ENCODE data around the gene MAP3K2.

DNA sequence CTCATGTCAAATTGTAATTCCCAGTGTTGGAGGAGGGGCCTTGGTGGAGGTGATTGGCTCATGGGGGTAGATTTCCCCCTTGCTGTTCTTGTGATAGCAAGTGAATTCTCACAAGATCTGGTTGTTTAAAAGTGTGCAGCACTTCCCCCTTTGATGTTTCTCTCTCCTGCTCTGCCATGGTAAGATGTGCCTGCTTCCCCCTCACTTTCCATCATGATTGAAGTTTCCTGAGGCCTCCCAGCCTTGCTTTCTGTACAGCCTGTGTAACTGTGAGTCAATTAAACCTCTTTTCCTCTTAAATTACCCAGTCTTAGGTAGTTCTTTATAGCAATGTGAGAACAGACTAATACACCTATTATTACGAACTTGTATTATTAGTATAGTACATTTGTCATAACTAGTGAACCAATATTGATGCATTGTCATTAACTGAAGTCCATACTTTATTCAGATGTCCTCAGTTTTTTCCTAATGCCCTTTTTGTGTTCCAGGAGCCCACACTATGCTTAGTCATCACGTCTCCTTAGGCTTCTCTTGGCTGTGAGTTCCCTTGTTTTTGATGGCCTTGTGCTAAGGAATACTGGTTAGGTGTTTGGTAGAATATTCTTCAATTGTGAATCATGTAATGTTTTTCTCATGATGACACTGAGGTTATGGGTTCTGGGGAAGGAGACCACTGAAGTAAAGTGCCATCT is 4.5 kb upstream of the MAP3K2 start:
- TF ChIP-seq, protein P1, sequence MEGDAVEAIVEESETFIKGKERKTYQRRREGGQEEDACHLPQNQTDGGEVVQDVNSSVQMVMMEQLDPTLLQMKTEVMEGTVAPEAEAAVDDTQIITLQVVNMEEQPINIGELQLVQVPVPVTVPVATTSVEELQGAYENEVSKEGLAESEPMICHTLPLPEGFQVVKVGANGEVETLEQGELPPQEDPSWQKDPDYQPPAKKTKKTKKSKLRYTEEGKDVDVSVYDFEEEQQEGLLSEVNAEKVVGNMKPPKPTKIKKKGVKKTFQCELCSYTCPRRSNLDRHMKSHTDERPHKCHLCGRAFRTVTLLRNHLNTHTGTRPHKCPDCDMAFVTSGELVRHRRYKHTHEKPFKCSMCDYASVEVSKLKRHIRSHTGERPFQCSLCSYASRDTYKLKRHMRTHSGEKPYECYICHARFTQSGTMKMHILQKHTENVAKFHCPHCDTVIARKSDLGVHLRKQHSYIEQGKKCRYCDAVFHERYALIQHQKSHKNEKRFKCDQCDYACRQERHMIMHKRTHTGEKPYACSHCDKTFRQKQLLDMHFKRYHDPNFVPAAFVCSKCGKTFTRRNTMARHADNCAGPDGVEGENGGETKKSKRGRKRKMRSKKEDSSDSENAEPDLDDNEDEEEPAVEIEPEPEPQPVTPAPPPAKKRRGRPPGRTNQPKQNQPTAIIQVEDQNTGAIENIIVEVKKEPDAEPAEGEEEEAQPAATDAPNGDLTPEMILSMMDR (IDR thresholded peaks at IDR 0.05), result no peak
- TF ChIP-seq EP300 (IDR thresholded peaks at IDR 0.05) (no peak), POLR2A (IDR thresholded peaks at IDR 0.05) (no peak)
